C4-2B (cell line): ENCODE results near the gene BRWD1.

ENCODE experiments used
- ZFX ChIP-seq: fragments of 450-650 bp; IDR thresholded peaks from 2 replicates; pipeline ENCODE4 v1.6.1; 2017
- TF ChIP-seq, protein P1 (sequence below): fragments of 450-650 bp; conservative IDR thresholded peaks from 2 replicates; pipeline ENCODE4 v1.5.1; 2017; ENCODE audit warnings: mild to moderate bottlenecking

DNA sequence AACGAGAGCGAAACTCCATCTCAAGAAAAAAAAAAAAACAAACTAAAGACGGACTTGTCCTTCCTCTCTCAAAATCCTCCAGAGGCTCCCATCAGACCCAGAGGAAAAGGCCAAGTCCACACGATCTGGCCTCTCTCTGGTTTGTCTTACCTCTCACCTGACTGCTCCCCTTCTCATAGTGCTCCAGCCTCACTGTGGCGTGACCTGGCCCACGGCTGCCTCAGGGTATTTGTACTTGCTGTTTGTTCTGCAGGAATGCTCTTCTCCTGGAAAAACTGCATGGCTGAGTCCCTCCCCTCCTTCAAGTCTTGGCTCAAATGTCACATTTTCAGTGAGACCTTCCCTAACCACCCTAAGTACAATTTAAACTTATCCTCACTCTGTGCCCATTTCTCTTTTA is 8.0 kb upstream of the BRWD1 start:
- TF ChIP-seq, protein P1, sequence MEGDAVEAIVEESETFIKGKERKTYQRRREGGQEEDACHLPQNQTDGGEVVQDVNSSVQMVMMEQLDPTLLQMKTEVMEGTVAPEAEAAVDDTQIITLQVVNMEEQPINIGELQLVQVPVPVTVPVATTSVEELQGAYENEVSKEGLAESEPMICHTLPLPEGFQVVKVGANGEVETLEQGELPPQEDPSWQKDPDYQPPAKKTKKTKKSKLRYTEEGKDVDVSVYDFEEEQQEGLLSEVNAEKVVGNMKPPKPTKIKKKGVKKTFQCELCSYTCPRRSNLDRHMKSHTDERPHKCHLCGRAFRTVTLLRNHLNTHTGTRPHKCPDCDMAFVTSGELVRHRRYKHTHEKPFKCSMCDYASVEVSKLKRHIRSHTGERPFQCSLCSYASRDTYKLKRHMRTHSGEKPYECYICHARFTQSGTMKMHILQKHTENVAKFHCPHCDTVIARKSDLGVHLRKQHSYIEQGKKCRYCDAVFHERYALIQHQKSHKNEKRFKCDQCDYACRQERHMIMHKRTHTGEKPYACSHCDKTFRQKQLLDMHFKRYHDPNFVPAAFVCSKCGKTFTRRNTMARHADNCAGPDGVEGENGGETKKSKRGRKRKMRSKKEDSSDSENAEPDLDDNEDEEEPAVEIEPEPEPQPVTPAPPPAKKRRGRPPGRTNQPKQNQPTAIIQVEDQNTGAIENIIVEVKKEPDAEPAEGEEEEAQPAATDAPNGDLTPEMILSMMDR: no peak
- TF ChIP-seq ZFX: no peak
